Calu3 (cell line): ENCODE measurements around the gene CHN1. TPM values are rescaled to one million over a fixed set of nuclear protein-coding genes. Genes with fewer than 3 reads are reported as not detected.

Source experiments
- BruUV-seq: library from RNA; stranded (reverse); fragments of 400-500 nt; replicated peaks from 2 replicates; lab custom pipeline; 2021; lab: Mats Ljungman, UMichigan
- CTCF ChIA-PET: fragments of 300-600 bp; sonication (Branson Sonifier 250); formaldehyde crosslinking; loops from one replicate; lab custom pipeline; 2022; ENCODE audit warnings: antibody characterized with exemption; lab: Charles Lee
- DNase-seq: peaks from one replicate; pipeline ENCODE4 v3.0.0; 2022
- H3K27ac Mint-ChIP-seq: one replicate; pipeline ENCODE4 v1.8.0; 2022; ENCODE audit warnings: mixed read lengths; ENCODE audit not compliant: unreplicated experiment
- H3K27me3 Mint-ChIP-seq: one replicate; pipeline ENCODE4 v1.8.0; 2022; ENCODE audit warnings: mixed read lengths; ENCODE audit not compliant: unreplicated experiment
- H3K36me3 Mint-ChIP-seq: one replicate; pipeline ENCODE4 v1.8.0; 2022; ENCODE audit warnings: mild to moderate bottlenecking, moderate library complexity, mixed read lengths; ENCODE audit not compliant: insufficient read depth, unreplicated experiment
- H3K4me1 Mint-ChIP-seq: one replicate; pipeline ENCODE4 v1.8.0; 2022; ENCODE audit warnings: mild to moderate bottlenecking, low read depth, mixed read lengths; ENCODE audit not compliant: unreplicated experiment
- H3K4me3 Mint-ChIP-seq: one replicate; pipeline ENCODE4 v1.8.0; 2022; ENCODE audit warnings: mild to moderate bottlenecking, low read depth, moderate library complexity, mixed read lengths; ENCODE audit not compliant: unreplicated experiment
- H3K9me3 Mint-ChIP-seq: one replicate; pipeline ENCODE4 v1.8.0; 2022; ENCODE audit warnings: low read depth, mixed read lengths; ENCODE audit not compliant: unreplicated experiment
- CTCF ChIP-seq: fragments of 200-600 bp; IDR thresholded peaks from one replicate; pipeline ENCODE4 v1.8.0; 2022; ENCODE audit warnings: antibody characterized with exemption; ENCODE audit not compliant: unreplicated experiment
- intact Hi-C: fragments of 100-400 bp; cut with micrococcal nuclease; formaldehyde crosslinking; loops from one replicate; pipeline ENCODE4 v1.10.0; 2022; ENCODE audit not compliant: unreplicated experiment
- total RNA-seq: library from RNA; stranded (reverse); gene quantifications from 2 replicates; pipeline ENCODE4 v1.2.3, GENCODE V29; 2022

CHN1 gene
- total RNA-seq, 1 experiment from 2014 or later: 2.4 TPM

- H3K27me3 Mint-ChIP-seq: no peaks in the 10 kb centered on the region
- no peaks in the 10 kb centered on the region for H3K9me3 Mint-ChIP-seq
- H3K4me1 Mint-ChIP-seq: no peaks in the 10 kb centered on the region
- no peaks in the 10 kb centered on the region for H3K36me3 Mint-ChIP-seq
- H3K27ac Mint-ChIP-seq: no peak overlapping the region
- no peak for TF ChIP-seq CTCF
- no peak for DNase-seq
- CTCF ChIA-PET: interaction anchor here (0.6 to 0.7 kb wide), 2 partner anchors 121 to 1156 kb away, joined by 3 to 4 read pairs; no protein-coding TSS in a partner anchor
- intact Hi-C loops: no loop called here
- no peak overlapping the region for H3K4me3 Mint-ChIP-seq
- BruUV-seq: no TSS peak
These were observed 164.7 kb downstream of the CHN1 start for GRCh38 chr2:174840436-174840835.

GRCh38 chr2:174839662-174840061 is 165.5 kb downstream of the CHN1 start:
- no peaks in the 10 kb centered on the region for H3K9me3 Mint-ChIP-seq
- no peak for DNase-seq
- TF ChIP-seq CTCF: no peak
- H3K36me3 Mint-ChIP-seq: no peaks in the 10 kb centered on the region
- no peaks in the 10 kb centered on the region for H3K27me3 Mint-ChIP-seq
- intact Hi-C loops: no loop called here
- H3K4me3 Mint-ChIP-seq: no peak overlapping the region
- H3K4me1 Mint-ChIP-seq: no peaks in the 10 kb centered on the region
- CTCF ChIA-PET: no interaction called here
- BruUV-seq: no TSS peak
- no peak overlapping the region for H3K27ac Mint-ChIP-seq

GRCh38 chr2:174836995-174837390 is 168.2 kb downstream of the CHN1 start:
- no peak for DNase-seq
- BruUV-seq: no TSS peak
- Mint-ChIP-seq H3K27ac (no peak overlapping the region), H3K27me3 (no peaks in the 10 kb centered on the region), H3K4me3 (no peak overlapping the region), H3K36me3 (no peaks in the 10 kb centered on the region), H3K9me3 (no peaks in the 10 kb centered on the region), H3K4me1 (no peaks in the 10 kb centered on the region)
- intact Hi-C loops: no loop called here
- CTCF ChIA-PET: interaction anchor here (0.9 kb wide), 1 partner anchor 66 kb away, joined by 3 read pairs; no protein-coding TSS in a partner anchor
- TF ChIP-seq CTCF: no peak

- Mint-ChIP-seq H3K4me3 (no peak overlapping the region), H3K9me3 (no peaks in the 10 kb centered on the region), H3K27me3 (no peaks in the 10 kb centered on the region), H3K36me3 (no peaks in the 10 kb centered on the region), H3K27ac (no peak overlapping the region), H3K4me1 (no peaks in the 10 kb centered on the region)
- intact Hi-C loops: no loop called here
- TF ChIP-seq CTCF: no peak
- CTCF ChIA-PET: interaction anchor here (0.9 kb wide), 1 partner anchor 65 kb away, joined by 3 read pairs; no protein-coding TSS in a partner anchor
- BruUV-seq: no TSS peak
- DNase-seq: no peak
These were observed 168.7 kb downstream of the CHN1 start for GRCh38 chr2:174836377-174836994.
